ENCODE measurements around the gene DCLRE1A. TPM values are rescaled to one million over a fixed set of nuclear protein-coding genes. Genes with fewer than 3 reads are reported as not detected.

The DCLRE1A gene
- polyA plus RNA-seq (2013, experiment 1 of 2; ENCODE audit: insufficient read length) = 5.5 TPM
- polyA plus RNA-seq (2013, experiment 2 of 2; ENCODE audit: insufficient read length) = 3.6 TPM

GRCh38 chr10:113854013-113854760 lies at the start of gene DCLRE1A, which contains the start of gene NHLRC2:
TSS of gene DCLRE1A (minus strand) at chr10:113854082. CDS start at chr10:113853182, 900 bp downstream.
TSS of gene NHLRC2 (plus strand) at chr10:113854661. CDS start at chr10:113854873, 212 bp downstream.
- DNase-seq = peak; percentile 84

GRCh38 chr10:113899952-113900598 lies 46.2 kb upstream of the DCLRE1A start:
- no peak for DNase-seq

DNA sequence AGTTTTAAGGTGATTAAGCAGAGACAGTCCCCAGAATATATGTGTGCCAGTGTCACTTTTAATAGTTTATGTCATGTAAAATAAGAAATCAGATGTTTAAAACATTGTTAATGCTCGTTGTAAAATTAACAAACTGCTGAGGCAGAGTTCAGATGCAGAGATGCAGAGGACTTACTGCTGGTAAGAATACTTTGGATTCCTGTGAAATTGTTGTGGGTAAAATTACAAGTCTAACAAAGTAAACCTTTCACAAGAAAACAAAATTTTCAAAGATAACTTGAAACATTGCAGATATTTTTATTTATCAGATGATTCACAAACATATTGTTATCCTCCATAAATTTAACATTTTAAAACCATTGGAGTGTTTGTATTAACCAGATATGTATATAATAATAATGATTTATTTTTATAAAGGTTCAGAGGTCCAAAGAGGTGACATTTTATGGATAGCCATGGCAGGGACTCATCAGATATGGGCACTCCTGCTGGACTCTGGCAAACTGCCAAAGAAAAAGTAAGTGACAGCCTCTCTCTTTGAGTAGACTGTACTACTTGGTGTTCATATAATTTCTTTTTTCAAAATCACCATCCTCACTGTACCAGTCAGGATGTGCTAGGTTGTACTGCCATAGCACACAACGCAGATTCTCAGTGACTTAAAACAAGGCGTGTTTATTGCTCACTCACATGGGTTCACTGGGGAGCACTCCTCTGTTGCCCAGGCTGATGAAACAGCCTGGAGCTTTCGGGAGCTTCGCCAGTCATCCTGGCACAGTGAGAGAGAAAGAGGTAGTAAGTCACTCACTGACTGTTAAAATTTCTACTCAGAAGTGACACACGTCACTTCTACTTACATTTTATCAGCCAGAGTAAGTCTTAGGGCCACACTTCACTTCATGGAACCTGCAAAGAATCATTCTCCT lies 44.1 kb upstream of the DCLRE1A start:
- peak; percentile 12 for DNase-seq

GRCh38 chr10:113895018-113895417 lies 41.1 kb upstream of the DCLRE1A start:
- peak; percentile 56 for DNase-seq

DNA sequence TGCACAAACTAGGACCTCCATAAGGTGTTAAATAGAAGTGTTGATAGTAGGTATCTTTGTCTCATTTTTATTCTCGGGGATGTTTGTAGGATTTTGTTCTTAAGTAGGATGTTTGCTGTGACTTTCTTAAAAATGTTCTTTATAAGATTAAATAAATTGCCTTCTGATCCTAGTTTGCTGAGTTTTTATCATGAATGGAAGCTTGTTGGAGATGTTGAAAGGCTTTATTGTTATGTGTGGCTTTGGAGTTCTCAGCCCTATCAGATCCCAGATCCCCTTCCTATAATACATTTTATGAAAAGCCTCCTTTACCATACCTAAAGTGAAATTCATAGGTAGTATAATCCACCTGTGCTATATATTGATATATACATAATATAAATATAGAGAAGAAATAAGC lies 40.7 kb upstream of the DCLRE1A start:
- DNase-seq = no peak

DNA sequence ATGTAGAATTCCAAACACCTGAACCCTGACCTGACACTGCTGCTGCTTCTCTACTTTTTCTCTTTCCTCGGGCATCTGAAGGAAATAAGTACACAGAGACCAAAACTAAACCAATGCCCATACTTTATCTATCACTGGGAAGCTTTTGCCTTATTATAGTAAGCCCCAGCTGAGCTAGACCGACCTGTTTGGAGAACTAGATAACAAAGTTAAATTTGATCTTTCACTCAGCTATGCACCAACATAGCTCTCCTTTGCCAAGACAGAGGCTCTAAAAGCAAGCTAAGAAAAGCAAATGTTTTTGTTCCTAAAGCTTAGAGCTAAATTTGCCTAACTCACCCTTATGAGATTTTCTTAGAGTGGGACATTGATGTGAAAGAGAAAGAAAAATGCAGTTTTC lies 39.7 kb upstream of the DCLRE1A start:
- no peak for DNase-seq

DNA sequence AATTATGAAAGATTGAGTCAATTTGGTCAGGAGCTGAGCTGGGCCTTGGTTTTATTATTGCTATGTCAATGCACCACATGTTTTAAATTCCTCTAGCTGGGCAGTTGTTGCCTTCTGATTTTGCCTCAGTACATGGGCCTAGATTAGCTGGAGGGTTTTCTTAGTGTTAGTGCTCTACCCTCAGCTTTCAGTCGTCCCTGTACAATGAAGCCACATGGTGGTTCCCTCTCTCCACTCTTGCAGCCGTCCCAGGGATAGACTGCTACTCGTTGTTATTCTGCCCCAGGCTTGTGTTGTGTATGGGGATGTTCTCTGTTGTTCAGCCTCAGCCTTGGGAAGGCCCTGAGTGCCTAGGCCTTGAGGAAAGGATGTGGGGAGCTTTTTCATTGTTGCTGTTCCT lies 37.6 kb upstream of the DCLRE1A start:
- peak; percentile 8 for DNase-seq

- DNase-seq = no peak
These were observed 36.9 kb upstream of the DCLRE1A start for GRCh38 chr10:113890769-113891168.

DNA sequence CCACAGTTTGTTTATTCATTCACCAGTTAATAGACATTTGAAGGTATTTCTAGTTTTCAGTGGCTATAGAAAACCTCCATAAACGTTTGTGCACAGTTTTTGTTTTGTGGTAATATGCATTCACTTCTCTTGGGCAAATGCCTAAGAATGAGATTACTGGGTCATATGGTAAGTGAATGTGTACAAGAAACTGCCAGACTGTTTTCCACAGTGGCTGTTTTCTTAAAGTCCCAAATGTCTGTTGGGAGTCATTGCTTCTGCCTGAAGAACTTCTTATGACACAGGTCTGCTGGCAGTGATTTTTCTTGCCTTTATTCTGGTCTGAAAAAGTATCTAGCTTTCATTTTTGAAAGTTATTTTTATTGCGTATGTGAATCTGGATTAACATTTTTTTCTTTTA lies 36.0 kb upstream of the DCLRE1A start:
- DNase-seq = peak; percentile 2

- DNase-seq = no peak
These were observed 28.4 kb upstream of the DCLRE1A start for GRCh38 chr10:113882240-113882639.

DNA sequence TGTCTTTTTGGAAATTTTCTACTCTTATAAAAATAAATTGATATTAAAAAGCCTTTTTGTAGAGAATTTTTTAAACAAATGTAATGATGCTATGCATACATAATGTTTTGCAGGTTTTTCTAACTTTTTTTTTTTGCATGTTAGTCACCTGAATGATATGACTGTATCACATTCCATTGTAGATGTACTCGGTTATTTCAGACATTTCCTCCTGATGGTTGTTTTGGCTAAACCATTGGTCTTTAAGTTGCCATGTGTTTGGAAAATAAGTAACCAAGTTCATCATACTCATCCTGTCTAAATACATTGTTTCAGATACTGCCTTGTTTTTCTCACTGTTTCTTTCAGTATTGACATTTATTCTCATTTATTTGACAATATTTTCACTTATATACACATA lies 26.4 kb upstream of the DCLRE1A start:
- DNase-seq = peak; percentile 50

DNA sequence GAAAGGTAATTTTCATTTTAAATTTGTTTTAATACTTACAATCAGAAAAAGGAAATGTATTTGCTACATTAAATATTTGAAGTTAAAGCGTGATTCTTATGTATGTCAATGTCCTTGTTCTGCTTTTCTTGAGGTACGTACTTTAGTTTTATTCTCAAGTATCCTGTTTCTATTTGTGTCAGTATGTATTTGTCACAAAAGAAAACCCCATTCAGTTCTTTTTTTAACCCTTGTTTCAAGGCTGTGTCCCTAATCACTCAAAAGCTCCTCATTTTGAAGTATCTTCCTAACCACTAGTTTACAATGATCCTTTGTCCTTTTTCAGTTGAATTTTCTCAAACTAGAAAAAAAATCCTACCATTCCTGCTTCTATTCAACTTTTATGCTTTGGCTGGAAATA lies 25.8 kb upstream of the DCLRE1A start:
- no peak for DNase-seq

GRCh38 chr10:113876461-113876860 lies 22.6 kb upstream of the DCLRE1A start:
- no peak for DNase-seq

DNA sequence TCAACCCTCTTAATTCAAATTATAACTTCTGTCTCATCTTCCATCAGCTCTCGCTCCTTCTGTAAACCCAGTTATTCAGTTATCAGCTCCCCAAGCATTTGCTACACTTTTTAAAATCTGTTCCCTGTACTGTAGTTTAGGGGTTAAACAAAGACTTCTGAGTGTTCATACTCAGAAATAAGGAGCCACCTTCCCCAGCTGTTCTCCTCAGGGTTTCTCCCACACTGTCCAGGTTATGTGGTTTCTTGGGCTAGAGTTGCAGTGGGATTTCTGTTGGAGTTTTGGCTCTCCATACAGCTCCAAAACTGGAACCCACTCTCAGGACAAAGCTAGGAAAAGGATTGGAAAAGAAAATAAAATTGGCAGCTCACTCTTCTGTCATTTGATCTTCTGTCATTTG lies 21.3 kb upstream of the DCLRE1A start:
- DNase-seq = no peak

DNA sequence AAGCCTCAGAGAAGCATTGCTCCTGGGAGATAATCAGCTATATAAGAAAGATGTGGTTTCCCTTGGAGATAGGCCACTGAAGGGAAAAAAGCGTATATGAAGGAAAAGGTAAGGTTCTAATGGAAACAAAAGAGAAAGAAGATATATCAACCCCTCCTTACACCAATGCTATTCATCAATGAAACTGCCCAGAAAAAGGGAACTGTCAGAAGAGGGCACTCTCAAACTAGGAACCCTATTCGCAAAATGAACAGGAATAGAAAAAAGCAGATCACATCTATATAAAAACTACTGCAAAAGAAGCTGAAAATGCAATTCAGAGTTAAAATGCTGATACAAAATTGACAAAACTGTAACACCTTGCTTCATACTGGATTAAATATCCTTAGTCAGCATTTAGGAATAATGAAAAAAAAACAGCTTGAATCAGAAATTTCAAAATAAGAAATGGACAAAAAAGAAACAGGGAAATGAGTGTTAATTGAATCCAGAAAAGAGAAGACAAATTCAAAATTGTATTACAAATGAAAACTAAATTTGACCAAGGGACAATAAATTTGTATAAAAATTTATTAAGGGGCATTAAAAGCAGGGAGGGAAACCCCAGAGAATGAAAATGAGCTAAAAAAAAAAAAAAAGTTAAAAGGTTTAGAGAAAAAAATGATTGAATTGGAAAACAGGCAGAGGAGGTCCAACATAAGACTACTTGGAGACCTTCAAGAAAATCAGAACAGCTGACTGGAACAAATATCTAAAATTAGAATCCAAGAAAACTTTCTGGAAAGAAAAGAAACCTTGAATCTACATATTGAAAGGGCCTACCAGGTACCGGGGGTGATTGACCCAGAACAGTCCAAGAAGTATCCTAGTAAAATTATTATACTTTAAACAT lies 18.5 kb upstream of the DCLRE1A start:
- no peak for DNase-seq

- DNase-seq = no peak
These were observed 15.9 kb upstream of the DCLRE1A start for GRCh38 chr10:113869789-113870188.

DNA sequence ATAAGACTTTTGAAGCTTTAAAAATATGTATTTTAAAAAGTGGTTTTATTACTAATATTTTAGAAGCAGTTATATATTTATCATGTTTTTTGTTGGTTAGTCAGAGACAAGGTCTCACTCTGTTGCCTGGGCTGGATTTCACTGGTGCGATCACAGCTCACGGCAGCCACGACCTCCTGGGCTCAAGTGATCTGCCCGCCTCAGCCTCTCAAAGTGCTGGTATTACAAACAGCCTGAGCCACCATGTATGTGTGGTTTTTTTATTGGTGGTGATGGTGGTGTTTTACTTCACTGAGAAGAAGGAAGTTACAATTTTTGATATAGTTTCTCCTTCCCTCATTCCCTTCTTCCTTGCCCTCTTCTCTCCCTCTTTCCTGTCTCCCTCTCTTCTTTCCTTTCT lies 14.0 kb upstream of the DCLRE1A start:
- no peak for DNase-seq

DNA sequence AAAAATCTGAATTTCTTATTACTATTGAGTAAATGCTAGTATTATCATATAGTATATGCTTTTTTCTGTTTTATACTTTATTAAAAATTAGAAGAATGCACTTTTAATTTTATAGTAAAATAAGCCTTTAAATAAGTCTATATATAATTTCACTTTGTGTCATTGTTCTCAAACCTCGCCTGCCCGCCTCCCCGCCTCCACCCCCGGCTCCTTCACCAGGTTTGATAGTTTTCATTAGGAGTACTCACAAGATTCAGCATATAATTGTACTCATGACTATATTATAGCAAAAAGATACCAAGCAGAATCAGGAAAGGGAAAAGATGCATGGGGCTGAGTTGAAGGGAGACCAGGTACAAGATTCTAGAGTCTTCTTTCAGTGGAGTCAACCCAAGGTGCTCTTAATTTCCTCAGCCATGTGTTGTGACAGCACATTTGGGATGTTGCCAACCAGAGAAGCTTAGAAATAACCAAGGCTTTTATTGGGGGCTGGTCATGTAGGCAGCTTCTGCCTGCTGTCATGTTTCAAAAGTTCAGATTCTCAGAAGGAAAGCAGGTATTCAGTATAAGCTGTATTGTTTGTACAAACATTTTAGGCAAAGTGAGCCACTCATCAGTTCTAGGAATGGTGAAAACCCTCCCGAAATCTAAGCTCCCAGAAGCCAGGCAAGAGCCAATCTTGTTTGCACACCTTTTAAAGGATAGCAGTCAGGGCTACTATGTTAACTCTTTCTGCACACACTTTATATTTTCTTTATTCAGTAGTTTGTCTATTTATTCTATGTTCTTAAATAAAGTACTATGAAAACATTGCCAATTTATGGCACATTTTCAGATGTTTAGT lies 12.9 kb upstream of the DCLRE1A start:
- DNase-seq = no peak

GRCh38 chr10:113865901-113866300 lies 12.0 kb upstream of the DCLRE1A start:
- no peak for DNase-seq

- DNase-seq = no peak
These were observed 5.4 kb upstream of the DCLRE1A start for GRCh38 chr10:113859261-113859660.

DNA sequence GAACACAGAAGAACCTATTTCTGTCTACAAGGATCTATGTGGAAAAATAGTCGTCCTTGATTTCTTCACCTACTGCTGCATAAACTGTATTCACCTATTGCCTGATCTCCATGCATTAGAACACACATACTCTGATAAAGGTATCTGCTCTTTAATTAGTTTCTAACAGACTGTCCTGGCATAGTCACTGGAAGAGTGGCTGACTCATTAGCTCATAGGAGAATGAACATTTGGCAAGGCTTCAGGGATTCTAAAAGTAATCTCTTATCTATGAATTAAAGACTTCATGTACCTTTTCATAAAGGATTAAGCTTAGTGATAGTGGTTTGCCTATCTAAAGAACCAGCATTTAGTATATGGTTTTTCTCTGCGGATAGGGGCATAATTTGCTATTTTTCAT lies 4.7 kb upstream of the DCLRE1A start:
- no peak for DNase-seq
